SK-N-SH treated with all-trans-retinoic acid at 6 μM for 48 hours (cell line): Measurements from ENCODE around the gene ARHGAP33.

Experiments used
- ATAC-seq: fragments of 200-7000 bp; cut with Tn5 transposase; 3 replicates; pipeline ENCODE4 v1.9.1; 2020; ENCODE audit warnings: mild to moderate bottlenecking, moderate library complexity
- ARNTL ChIP-seq: fragments of 450-650 bp; formaldehyde crosslinking; IDR thresholded peaks from 2 replicates; pipeline ENCODE4 v1.5.0; 2020; ENCODE audit warnings: low read depth, mild to moderate bottlenecking, moderate library complexity, borderline replicate concordance
- BACH2 ChIP-seq: fragments of 250-450 bp; sonication (Bioruptor Pico); IDR thresholded peaks from 2 replicates; pipeline ENCODE4 v1.9.0; 2021; ENCODE audit warnings: mild to moderate bottlenecking, borderline replicate concordance
- CSDC2 ChIP-seq: fragments of 250-450 bp; sonication (Bioruptor Pico); IDR thresholded peaks from 2 replicates; pipeline ENCODE4 v1.5.0; 2020; ENCODE audit warnings: mild to moderate bottlenecking, moderate library complexity
- ESRRG ChIP-seq: fragments of 250-450 bp; sonication (Bioruptor Pico); IDR thresholded peaks from 2 replicates; pipeline ENCODE4 v1.6.1; 2021; ENCODE audit warnings: mild to moderate bottlenecking
- GLIS3 ChIP-seq: fragments of 250-450 bp; sonication (Bioruptor Pico); IDR thresholded peaks from 2 replicates; pipeline ENCODE4 v1.5.0; 2020; ENCODE audit warnings: mild to moderate bottlenecking, moderate library complexity
- OSR1 ChIP-seq: fragments of 250-450 bp; sonication (Bioruptor Pico); IDR thresholded peaks from 2 replicates; pipeline ENCODE4 v1.8.0; 2022; ENCODE audit warnings: moderate library complexity, mild to moderate bottlenecking, inconsistent platforms
- RARB ChIP-seq: fragments of 250-450 bp; sonication (Bioruptor Pico); IDR thresholded peaks from 2 replicates; pipeline ENCODE4 v1.8.0; 2021; ENCODE audit warnings: mild to moderate bottlenecking, moderate library complexity
- TCF4 ChIP-seq: fragments of 250-450 bp; sonication (Bioruptor Pico); IDR thresholded peaks from 2 replicates; pipeline ENCODE4 v1.8.0; 2021; ENCODE audit warnings: mild to moderate bottlenecking, moderate library complexity, borderline replicate concordance
- TOX ChIP-seq: fragments of 250-450 bp; sonication (Bioruptor Pico); IDR thresholded peaks from 2 replicates; pipeline ENCODE4 v1.8.0; 2021; ENCODE audit warnings: mild to moderate bottlenecking, moderate library complexity, borderline replicate concordance
- ZC3H10 ChIP-seq: fragments of 250-450 bp; sonication (Bioruptor Pico); IDR thresholded peaks from 2 replicates; pipeline ENCODE4 v1.5.1; 2021; ENCODE audit warnings: mild to moderate bottlenecking, moderate library complexity
- ZFP3 ChIP-seq: fragments of 250-450 bp; sonication (Bioruptor Pico); IDR thresholded peaks from 2 replicates; pipeline ENCODE4 v1.5.0; 2020; ENCODE audit warnings: mild to moderate bottlenecking, moderate library complexity
- ZNF70 ChIP-seq: fragments of 450-650 bp; formaldehyde crosslinking; IDR thresholded peaks from 2 replicates; pipeline ENCODE4 v1.5.0; 2020; ENCODE audit warnings: mild to moderate bottlenecking, moderate library complexity
- TF ChIP-seq, protein P1 (sequence below): fragments of 250-450 bp; sonication (Bioruptor Pico); IDR thresholded peaks from 2 replicates; pipeline ENCODE4 v1.8.0; 2020; ENCODE audit warnings: mild to moderate bottlenecking, moderate library complexity, borderline replicate concordance
- TF ChIP-seq, protein P2 (sequence below): fragments of 250-450 bp; sonication (Bioruptor Pico); IDR thresholded peaks from 2 replicates; pipeline ENCODE4 v1.5.1; 2020; ENCODE audit warnings: low read depth, mild to moderate bottlenecking, moderate library complexity
- TF ChIP-seq, protein P3 (sequence below): fragments of 250-450 bp; sonication (Bioruptor Pico); IDR thresholded peaks from 2 replicates; pipeline ENCODE4 v1.5.0; 2020; ENCODE audit warnings: mild to moderate bottlenecking, moderate library complexity
- TF ChIP-seq, protein P4 (sequence below): fragments of 250-450 bp; sonication (Bioruptor Pico); IDR thresholded peaks from 2 replicates; pipeline ENCODE4 v1.8.0; 2021; ENCODE audit warnings: low read depth, mild to moderate bottlenecking, moderate library complexity, borderline replicate concordance
- TF ChIP-seq, protein P5 (sequence below): fragments of 250-450 bp; sonication (Bioruptor Pico); IDR thresholded peaks from 2 replicates; pipeline ENCODE4 v1.5.1; 2021; ENCODE audit warnings: mild to moderate bottlenecking, moderate library complexity

ARHGAP33 gene

DNA sequence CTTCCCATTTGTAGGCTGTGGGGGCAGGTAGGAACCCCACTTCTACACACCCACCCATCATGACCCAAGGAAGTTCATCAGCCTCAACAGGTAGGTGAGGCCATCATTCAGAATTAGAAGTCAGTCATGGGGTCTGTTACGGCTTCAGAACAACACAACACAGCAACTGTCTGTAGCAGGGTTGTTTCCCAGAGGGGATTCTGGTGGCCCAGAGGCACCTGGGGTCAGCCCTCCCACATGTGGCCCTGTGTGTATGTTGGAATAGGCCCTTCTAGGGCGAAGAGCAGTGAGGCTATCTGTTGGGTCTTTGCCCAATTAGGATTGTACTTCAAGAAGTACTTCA lies 36.5 kb upstream of the ARHGAP33 start (continued):
- TF ChIP-seq, protein P1, sequence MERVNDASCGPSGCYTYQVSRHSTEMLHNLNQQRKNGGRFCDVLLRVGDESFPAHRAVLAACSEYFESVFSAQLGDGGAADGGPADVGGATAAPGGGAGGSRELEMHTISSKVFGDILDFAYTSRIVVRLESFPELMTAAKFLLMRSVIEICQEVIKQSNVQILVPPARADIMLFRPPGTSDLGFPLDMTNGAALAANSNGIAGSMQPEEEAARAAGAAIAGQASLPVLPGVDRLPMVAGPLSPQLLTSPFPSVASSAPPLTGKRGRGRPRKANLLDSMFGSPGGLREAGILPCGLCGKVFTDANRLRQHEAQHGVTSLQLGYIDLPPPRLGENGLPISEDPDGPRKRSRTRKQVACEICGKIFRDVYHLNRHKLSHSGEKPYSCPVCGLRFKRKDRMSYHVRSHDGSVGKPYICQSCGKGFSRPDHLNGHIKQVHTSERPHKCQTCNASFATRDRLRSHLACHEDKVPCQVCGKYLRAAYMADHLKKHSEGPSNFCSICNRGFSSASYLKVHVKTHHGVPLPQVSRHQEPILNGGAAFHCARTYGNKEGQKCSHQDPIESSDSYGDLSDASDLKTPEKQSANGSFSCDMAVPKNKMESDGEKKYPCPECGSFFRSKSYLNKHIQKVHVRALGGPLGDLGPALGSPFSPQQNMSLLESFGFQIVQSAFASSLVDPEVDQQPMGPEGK (CRISPR knock-in tag) = no peak
- TF ChIP-seq ZC3H10 = no peak

DNA sequence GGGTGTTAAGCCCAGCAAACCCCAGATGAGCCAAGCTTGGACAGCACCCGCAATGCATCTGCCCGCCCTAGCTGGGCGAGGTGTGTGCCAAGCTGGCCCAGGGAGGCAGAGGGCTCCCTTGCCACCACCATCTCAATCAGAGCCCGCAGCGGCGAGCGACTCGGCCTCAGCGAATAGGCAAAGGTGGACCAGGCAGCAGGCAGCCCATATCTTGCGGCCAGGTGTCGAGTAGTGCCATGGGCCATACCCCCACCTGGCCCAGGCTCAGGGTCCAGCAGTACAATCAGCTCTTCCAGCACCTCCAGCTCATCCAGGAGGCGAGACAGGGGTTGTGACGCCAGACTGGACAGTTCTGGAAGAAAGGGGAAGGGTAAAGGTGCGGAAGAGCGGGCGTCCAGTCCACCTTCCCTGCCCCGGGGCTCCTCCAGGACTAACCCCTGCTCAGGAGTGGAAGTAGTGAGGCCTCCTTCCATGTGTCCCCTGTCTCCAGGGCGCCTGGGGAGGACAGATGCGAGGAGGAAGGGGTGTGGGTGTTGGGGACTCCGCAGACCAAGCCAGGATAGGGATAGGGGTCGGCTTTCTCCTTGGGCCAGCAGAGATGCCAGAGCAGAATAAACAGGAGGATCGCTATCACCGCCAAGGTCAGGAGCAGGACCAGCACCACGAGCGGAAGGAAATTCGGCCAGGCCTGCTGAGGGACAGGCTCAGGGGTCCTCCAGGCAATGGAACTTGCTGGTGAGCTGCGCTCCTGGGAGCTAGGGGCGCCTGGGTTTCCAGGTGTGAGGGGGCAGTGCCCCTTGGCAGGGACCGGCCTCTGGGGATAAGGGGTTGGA lies 35.9 kb upstream of the ARHGAP33 start:
- no peak; the same call in 2 of the 3 replicates for ATAC-seq
- TF ChIP-seq, protein P2, sequence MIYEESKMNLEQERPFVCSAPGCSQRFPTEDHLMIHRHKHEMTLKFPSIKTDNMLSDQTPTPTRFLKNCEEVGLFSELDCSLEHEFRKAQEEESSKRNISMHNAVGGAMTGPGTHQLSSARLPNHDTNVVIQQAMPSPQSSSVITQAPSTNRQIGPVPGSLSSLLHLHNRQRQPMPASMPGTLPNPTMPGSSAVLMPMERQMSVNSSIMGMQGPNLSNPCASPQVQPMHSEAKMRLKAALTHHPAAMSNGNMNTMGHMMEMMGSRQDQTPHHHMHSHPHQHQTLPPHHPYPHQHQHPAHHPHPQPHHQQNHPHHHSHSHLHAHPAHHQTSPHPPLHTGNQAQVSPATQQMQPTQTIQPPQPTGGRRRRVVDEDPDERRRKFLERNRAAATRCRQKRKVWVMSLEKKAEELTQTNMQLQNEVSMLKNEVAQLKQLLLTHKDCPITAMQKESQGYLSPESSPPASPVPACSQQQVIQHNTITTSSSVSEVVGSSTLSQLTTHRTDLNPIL (CRISPR knock-in tag) = no peak
- TF ChIP-seq, protein P1 (CRISPR knock-in tag) = no peak
- no peak for TF ChIP-seq TCF4 (CRISPR knock-in tag)
- no peak for TF ChIP-seq ESRRG (CRISPR knock-in tag)
- TF ChIP-seq ZC3H10 = no peak
- no peak for TF ChIP-seq TOX (CRISPR knock-in tag)
- TF ChIP-seq RARB = no peak
- TF ChIP-seq, all 23 proteins: peak for 0

DNA sequence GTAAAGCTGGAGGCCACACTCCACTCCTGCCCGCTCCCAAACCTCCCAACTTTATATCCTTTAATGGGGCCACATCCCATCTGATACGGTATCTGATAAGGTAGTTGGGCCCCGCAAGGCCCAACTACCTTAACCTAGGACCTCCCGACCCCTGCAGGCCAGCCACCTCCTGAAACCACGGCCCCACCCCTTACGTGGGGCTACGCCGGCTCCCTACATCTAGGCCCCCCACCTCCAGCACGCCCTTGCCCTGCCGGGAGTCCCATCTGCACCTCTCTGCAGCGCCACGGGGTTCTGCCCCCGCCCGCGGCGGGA lies 35.3 kb upstream of the ARHGAP33 start:
- ATAC-seq = peak; percentile 27
- TF ChIP-seq OSR1 (CRISPR knock-in tag) = no peak
- no peak for TF ChIP-seq RARB
- TF ChIP-seq, protein P3, sequence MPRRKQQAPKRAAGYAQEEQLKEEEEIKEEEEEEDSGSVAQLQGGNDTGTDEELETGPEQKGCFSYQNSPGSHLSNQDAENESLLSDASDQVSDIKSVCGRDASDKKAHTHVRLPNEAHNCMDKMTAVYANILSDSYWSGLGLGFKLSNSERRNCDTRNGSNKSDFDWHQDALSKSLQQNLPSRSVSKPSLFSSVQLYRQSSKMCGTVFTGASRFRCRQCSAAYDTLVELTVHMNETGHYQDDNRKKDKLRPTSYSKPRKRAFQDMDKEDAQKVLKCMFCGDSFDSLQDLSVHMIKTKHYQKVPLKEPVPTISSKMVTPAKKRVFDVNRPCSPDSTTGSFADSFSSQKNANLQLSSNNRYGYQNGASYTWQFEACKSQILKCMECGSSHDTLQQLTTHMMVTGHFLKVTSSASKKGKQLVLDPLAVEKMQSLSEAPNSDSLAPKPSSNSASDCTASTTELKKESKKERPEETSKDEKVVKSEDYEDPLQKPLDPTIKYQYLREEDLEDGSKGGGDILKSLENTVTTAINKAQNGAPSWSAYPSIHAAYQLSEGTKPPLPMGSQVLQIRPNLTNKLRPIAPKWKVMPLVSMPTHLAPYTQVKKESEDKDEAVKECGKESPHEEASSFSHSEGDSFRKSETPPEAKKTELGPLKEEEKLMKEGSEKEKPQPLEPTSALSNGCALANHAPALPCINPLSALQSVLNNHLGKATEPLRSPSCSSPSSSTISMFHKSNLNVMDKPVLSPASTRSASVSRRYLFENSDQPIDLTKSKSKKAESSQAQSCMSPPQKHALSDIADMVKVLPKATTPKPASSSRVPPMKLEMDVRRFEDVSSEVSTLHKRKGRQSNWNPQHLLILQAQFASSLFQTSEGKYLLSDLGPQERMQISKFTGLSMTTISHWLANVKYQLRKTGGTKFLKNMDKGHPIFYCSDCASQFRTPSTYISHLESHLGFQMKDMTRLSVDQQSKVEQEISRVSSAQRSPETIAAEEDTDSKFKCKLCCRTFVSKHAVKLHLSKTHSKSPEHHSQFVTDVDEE = no peak
- TF ChIP-seq, protein P4, sequence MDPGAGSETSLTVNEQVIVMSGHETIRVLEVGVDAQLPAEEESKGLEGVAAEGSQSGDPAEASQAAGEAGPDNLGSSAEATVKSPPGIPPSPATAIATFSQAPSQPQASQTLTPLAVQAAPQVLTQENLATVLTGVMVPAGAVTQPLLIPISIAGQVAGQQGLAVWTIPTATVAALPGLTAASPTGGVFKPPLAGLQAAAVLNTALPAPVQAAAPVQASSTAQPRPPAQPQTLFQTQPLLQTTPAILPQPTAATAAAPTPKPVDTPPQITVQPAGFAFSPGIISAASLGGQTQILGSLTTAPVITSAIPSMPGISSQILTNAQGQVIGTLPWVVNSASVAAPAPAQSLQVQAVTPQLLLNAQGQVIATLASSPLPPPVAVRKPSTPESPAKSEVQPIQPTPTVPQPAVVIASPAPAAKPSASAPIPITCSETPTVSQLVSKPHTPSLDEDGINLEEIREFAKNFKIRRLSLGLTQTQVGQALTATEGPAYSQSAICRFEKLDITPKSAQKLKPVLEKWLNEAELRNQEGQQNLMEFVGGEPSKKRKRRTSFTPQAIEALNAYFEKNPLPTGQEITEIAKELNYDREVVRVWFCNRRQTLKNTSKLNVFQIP = no peak
- TF ChIP-seq ESRRG (CRISPR knock-in tag) = no peak
- no peak for TF ChIP-seq ZFP3
- no peak for TF ChIP-seq ARNTL (CRISPR knock-in tag)
- TF ChIP-seq GLIS3 (CRISPR knock-in tag) = no peak
- no peak for TF ChIP-seq ZNF70 (CRISPR knock-in tag)
- TF ChIP-seq, protein P5, sequence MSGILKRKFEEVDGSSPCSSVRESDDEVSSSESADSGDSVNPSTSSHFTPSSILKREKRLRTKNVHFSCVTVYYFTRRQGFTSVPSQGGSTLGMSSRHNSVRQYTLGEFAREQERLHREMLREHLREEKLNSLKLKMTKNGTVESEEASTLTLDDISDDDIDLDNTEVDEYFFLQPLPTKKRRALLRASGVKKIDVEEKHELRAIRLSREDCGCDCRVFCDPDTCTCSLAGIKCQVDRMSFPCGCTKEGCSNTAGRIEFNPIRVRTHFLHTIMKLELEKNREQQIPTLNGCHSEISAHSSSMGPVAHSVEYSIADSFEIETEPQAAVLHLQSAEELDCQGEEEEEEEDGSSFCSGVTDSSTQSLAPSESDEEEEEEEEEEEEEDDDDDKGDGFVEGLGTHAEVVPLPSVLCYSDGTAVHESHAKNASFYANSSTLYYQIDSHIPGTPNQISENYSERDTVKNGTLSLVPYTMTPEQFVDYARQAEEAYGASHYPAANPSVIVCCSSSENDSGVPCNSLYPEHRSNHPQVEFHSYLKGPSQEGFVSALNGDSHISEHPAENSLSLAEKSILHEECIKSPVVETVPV (CRISPR knock-in tag) = no peak
- TF ChIP-seq BACH2 (CRISPR knock-in tag) = no peak
- TF ChIP-seq TOX (CRISPR knock-in tag) = no peak
- TF ChIP-seq ZC3H10 = no peak
- TF ChIP-seq, protein P1 (CRISPR knock-in tag) = no peak
- TF ChIP-seq CSDC2 (CRISPR knock-in tag) = no peak
